ENCODE data around the gene PTPRN2. TPM values are rescaled to one million over a fixed set of nuclear protein-coding genes. Genes with fewer than 3 reads are reported as not detected.

Gene PTPRN2
- polyA plus RNA-seq, 1 of the 3 experiments (the other 2 are of a cell fraction), result 4.0 TPM

DNA sequence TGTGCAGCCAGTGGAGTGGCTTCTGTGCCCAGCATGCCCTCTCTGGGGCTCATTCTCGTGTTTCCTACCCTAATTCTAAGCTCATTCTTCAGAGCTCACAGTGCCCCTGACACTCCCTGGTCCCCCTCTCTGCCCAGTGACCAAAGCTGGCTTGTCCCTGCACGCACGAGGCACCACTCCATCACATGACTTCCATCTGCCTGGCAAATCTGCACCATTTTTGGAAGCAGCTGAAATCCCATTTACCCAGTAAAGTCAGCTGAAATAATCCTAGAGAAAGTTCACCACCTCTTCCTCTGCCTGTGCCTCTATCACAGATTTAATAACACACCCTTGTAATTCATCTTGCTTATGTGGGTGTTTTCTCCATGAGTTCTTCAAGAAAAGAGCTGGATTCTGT, 616.9 kb downstream of the PTPRN2 start:
- Histone ChIP-seq H3K4me1 (ENCODE audit: control insufficient read depth in 1 of 2, insufficient read depth in 2 of 2, low read depth in 1 of 2, low read length in 1 of 2) (no peaks in the 10 kb centered on the region), H3K27ac (ENCODE audit: low read depth in 2 of 2, low read length in 1 of 2) (no peak overlapping the region), H3K36me3 (replicated peaks in 1 of 2; ENCODE audit: control insufficient read depth in 1 of 2, insufficient read depth in 2 of 2, low read length in 1 of 2) (no peaks in the 10 kb centered on the region), H3F3A (replicated peaks; ENCODE audit: insufficient read depth) (no peaks in the 10 kb centered on the region), H3K4me2 (no peak overlapping the region), H3K9ac (no peak overlapping the region), H3K9me2 (no peaks in the 10 kb centered on the region), H2AFZ (ENCODE audit: low read depth) (no peak overlapping the region), H3K9me3 (peaks cover 9% of the 10 kb centered on the region; the same call in 1 of the 2 replicates), H3K4me3 (ENCODE audit: low read depth in 2 of 2, low read length in 1 of 2) (no peak overlapping the region), H3K79me2 (ENCODE audit: insufficient read depth) (no peaks in the 10 kb centered on the region), H3K27me3 (ENCODE audit: insufficient read depth) (no peaks in the 10 kb centered on the region), H4K20me1 (ENCODE audit: insufficient read depth) (no peaks in the 10 kb centered on the region)
- DNase-seq, result no peak
- WGBS (ENCODE audit: low lambda C conversion rate), result 3% methylated on average over 3 of the region's 3 CpGs
- no peak for TF ChIP-seq GATA2 (CRISPR knock-in tag; IDR thresholded peaks at IDR 0.05)
- TF ChIP-seq FOXM1 (IDR thresholded peaks at IDR 0.05; ENCODE audit: low read depth), result no peak
- no peak for TF ChIP-seq TCF12 (IDR thresholded peaks at IDR 0.05)
- POLR2A ChIA-PET, result no interaction called here
- CTCF ChIA-PET, result no interaction called here

DNA sequence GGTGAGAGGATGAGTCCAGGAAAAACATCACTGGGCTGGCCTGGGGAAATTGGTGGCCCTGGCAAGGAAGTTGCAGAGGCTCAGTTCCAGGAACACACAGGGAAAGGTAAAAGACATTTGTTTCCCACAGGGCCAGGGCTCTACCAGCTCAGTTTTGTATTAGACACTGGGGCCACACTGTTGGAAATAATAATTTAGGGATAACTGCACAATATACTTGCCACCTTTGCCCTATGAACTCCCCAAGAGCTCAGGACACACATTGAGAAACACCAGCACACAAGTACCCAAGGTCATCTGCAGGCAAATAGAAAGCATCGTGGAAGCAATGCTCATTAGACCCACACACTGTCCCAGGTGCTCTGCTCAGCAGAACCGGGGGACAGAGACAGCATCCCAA, 617.6 kb downstream of the PTPRN2 start:
- H3K36me3 ChIP-seq (replicated peaks in 1 of 2; ENCODE audit: control insufficient read depth in 1 of 2, insufficient read depth in 2 of 2, low read length in 1 of 2), result no peaks in the 10 kb centered on the region
- H3K27ac ChIP-seq (ENCODE audit: low read depth in 2 of 2, low read length in 1 of 2), result no peak overlapping the region
- no peak overlapping the region for H2AFZ ChIP-seq (ENCODE audit: low read depth)
- peaks cover 9% of the 10 kb centered on the region; the same call in 1 of the 2 replicates for H3K9me3 ChIP-seq
- TF ChIP-seq TCF12 (IDR thresholded peaks at IDR 0.05), result no peak
- TF ChIP-seq, protein P1, sequence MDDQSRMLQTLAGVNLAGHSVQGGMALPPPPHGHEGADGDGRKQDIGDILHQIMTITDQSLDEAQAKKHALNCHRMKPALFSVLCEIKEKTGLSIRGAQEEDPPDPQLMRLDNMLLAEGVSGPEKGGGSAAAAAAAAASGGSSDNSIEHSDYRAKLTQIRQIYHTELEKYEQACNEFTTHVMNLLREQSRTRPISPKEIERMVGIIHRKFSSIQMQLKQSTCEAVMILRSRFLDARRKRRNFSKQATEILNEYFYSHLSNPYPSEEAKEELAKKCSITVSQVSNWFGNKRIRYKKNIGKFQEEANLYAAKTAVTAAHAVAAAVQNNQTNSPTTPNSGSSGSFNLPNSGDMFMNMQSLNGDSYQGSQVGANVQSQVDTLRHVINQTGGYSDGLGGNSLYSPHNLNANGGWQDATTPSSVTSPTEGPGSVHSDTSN (IDR thresholded peaks at IDR 0.05), result no peak
- TF ChIP-seq TEAD4 (IDR thresholded peaks at IDR 0.05; ENCODE audit: borderline replicate concordance, insufficient read depth), result no peak
- TF ChIP-seq GABPA (IDR thresholded peaks at IDR 0.05; ENCODE audit: low read depth), result no peak
- TF ChIP-seq, protein P2, sequence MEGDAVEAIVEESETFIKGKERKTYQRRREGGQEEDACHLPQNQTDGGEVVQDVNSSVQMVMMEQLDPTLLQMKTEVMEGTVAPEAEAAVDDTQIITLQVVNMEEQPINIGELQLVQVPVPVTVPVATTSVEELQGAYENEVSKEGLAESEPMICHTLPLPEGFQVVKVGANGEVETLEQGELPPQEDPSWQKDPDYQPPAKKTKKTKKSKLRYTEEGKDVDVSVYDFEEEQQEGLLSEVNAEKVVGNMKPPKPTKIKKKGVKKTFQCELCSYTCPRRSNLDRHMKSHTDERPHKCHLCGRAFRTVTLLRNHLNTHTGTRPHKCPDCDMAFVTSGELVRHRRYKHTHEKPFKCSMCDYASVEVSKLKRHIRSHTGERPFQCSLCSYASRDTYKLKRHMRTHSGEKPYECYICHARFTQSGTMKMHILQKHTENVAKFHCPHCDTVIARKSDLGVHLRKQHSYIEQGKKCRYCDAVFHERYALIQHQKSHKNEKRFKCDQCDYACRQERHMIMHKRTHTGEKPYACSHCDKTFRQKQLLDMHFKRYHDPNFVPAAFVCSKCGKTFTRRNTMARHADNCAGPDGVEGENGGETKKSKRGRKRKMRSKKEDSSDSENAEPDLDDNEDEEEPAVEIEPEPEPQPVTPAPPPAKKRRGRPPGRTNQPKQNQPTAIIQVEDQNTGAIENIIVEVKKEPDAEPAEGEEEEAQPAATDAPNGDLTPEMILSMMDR (IDR thresholded peaks at IDR 0.05), result no peak
- TF ChIP-seq MEF2A (IDR thresholded peaks at IDR 0.05; ENCODE audit: borderline replicate concordance, low read depth), result no peak
- no peak for TF ChIP-seq FOXJ3 (CRISPR knock-in tag; IDR thresholded peaks at IDR 0.05)
- no peak for TF ChIP-seq FOXM1 (IDR thresholded peaks at IDR 0.05; ENCODE audit: low read depth)
- no peak for TF ChIP-seq SIN3A (IDR thresholded peaks at IDR 0.05; ENCODE audit: borderline replicate concordance, low read depth, low read length)
- no peak for TF ChIP-seq RXRA (IDR thresholded peaks at IDR 0.05; ENCODE audit: borderline replicate concordance, low read depth)
- TF ChIP-seq, protein P3, sequence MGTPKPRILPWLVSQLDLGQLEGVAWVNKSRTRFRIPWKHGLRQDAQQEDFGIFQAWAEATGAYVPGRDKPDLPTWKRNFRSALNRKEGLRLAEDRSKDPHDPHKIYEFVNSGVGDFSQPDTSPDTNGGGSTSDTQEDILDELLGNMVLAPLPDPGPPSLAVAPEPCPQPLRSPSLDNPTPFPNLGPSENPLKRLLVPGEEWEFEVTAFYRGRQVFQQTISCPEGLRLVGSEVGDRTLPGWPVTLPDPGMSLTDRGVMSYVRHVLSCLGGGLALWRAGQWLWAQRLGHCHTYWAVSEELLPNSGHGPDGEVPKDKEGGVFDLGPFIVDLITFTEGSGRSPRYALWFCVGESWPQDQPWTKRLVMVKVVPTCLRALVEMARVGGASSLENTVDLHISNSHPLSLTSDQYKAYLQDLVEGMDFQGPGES (IDR thresholded peaks at IDR 0.05; ENCODE audit: low read depth, low read length), result no peak
- TF ChIP-seq JUND (IDR thresholded peaks at IDR 0.05), result no peak
- no peak overlapping the region for H3K4me2 ChIP-seq
- CTCF ChIA-PET, result no interaction called here
- POLR2A ChIA-PET, result no interaction called here
- no peak overlapping the region for H3K4me3 ChIP-seq (ENCODE audit: low read depth in 2 of 2, low read length in 1 of 2)
- WGBS (ENCODE audit: low lambda C conversion rate), result 27% methylated on average over 2 of the region's 2 CpGs
- H3K9ac ChIP-seq, result no peak overlapping the region
- no peak for DNase-seq
- H3K4me1 ChIP-seq (ENCODE audit: control insufficient read depth in 1 of 2, insufficient read depth in 2 of 2, low read depth in 1 of 2, low read length in 1 of 2), result no peaks in the 10 kb centered on the region
- H3K9me2 ChIP-seq, result no peaks in the 10 kb centered on the region
- no peaks in the 10 kb centered on the region for H4K20me1 ChIP-seq (ENCODE audit: insufficient read depth)
- no peaks in the 10 kb centered on the region for H3K27me3 ChIP-seq (ENCODE audit: insufficient read depth)
- H3F3A ChIP-seq (replicated peaks; ENCODE audit: insufficient read depth), result no peaks in the 10 kb centered on the region
- no peaks in the 10 kb centered on the region for H3K79me2 ChIP-seq (ENCODE audit: insufficient read depth)
